ENCODE measurements around the gene LPIN1.

DNA sequence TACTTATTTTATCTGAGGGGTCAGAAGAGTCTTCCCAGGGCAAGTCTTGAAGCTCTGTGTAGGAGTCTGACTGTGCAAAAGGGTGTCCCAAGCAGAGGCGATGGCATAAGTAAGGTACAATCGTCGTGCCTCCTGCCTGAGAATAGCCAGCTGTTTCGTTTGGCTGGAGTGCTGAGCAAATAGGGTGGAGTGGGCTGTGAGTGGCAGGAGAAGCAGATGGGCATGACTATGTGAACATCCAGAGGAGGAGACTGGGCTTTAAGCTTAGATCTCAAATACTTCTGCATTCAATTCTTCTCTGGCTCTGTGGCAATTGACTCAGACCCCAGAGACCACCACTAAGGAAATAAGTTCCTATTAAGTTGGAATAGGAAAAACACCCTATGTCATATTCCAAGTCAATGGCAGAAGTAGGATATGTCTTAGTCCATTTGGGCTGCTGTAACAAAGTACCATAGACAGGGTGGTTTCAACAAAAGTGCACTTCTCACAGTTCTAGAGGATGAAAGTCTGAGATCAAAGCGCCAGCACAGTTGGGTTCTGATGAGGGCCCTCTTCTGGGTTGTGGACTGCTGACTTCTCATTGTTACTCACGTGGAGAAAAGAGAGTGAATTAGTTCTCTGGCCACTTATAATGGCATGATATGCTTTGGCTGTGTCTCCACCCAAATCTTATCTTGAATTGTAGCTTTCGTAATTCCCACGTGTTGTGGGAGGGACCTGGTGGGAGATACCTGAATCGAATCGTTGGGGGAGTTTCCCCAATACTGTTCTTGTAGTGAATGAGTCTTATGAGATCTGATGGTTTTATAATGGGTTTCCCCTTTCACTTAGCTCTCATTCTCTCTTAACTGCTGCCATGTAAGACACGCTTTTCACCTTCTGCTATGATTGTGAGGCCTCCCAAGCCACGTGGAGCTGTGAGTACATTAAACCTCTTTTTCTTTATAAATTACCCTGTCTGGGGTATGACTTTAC is 120.2 kb downstream of the LPIN1 start:
- no peak for TF ChIP-seq CTCF (IDR thresholded peaks at IDR 0.05)
- no peak for TF ChIP-seq POLR2A (IDR thresholded peaks at IDR 0.05)
